H9 (cell line): Measurements from ENCODE around the gene FMO4. TPM values are rescaled to one million over a fixed set of nuclear protein-coding genes. Genes with fewer than 3 reads are reported as not detected.

Experiments used
- DNase-seq: peaks from one replicate; pipeline ENCODE4 v3.0.0-alpha.2; 2017
- H2AFZ ChIP-seq: one replicate; pipeline ENCODE4 v1.6.1; 2013; ENCODE audit warnings: mild to moderate bottlenecking, low read length, control low read depth, moderate library complexity
- H2AK5ac ChIP-seq: 2 replicates; pipeline ENCODE4 v1.6.1; 2013; ENCODE audit warnings: low read length, control low read depth, mixed read lengths; ENCODE audit not compliant: insufficient read length
- H2BK120ac ChIP-seq: one replicate; pipeline ENCODE4 v1.6.1; 2013; ENCODE audit warnings: low read depth, mild to moderate bottlenecking, low read length, control low read depth, inconsistent platforms; ENCODE audit not compliant: poor library complexity, severe bottlenecking
- H2BK12ac ChIP-seq: 2 replicates; pipeline ENCODE4 v1.6.1; 2013; ENCODE audit warnings: low read length, control low read depth, mixed read lengths, low read depth; ENCODE audit not compliant: insufficient read length
- H2BK15ac ChIP-seq: 2 replicates; pipeline ENCODE4 v1.6.1; 2013; ENCODE audit warnings: low read depth, low read length, control low read depth
- H2BK20ac ChIP-seq: one replicate; pipeline ENCODE4 v1.6.1; 2013; ENCODE audit warnings: low read depth, mild to moderate bottlenecking, low read length, control low read depth, inconsistent platforms; ENCODE audit not compliant: poor library complexity, severe bottlenecking
- H2BK5ac ChIP-seq: 2 replicates; pipeline ENCODE4 v1.6.1; 2013; ENCODE audit warnings: low read length, control low read depth, mixed read lengths; ENCODE audit not compliant: insufficient read length
- H3K14ac ChIP-seq: 2 replicates; pipeline ENCODE4 v1.6.1; 2013; ENCODE audit warnings: low read length, control low read depth; ENCODE audit not compliant: insufficient read depth
- H3K18ac ChIP-seq: 2 replicates; pipeline ENCODE4 v1.6.1; 2013; ENCODE audit warnings: low read depth, mild to moderate bottlenecking, mixed read lengths, low read length, control low read depth; ENCODE audit not compliant: insufficient read length
- H3K23ac ChIP-seq: 2 replicates; pipeline ENCODE4 v1.6.1; 2013; ENCODE audit warnings: low read length, control low read depth, mixed read lengths, low read depth; ENCODE audit not compliant: insufficient read length
- H3K23me2 ChIP-seq: 2 replicates; pipeline ENCODE4 v1.6.1; 2013; ENCODE audit warnings: low read depth, mild to moderate bottlenecking, mixed read lengths, low read length, control low read depth; ENCODE audit not compliant: insufficient read length, poor library complexity, severe bottlenecking
- H3K27ac ChIP-seq: 2 replicates; pipeline ENCODE4 v1.5.1; 2013; ENCODE audit warnings: low read length, control low read depth, mixed read lengths, low read depth; ENCODE audit not compliant: insufficient read length
- H3K27me3 ChIP-seq: 2 replicates; pipeline ENCODE4 v1.6.1; 2013; ENCODE audit warnings: low read length, control low read depth, inconsistent platforms; ENCODE audit not compliant: insufficient read depth
- H3K4ac ChIP-seq: 2 replicates; pipeline ENCODE4 v1.6.1; 2013; ENCODE audit warnings: low read depth, mild to moderate bottlenecking, control low read depth, inconsistent platforms, low read length, moderate library complexity
- H3K4me1 ChIP-seq: 2 replicates; pipeline ENCODE4 v1.6.1; 2013; ENCODE audit warnings: low read length, control low read depth, inconsistent platforms; ENCODE audit not compliant: insufficient read depth
- H3K4me2 ChIP-seq: 2 replicates; pipeline ENCODE4 v1.6.1; 2013; ENCODE audit warnings: low read length, control low read depth, mixed read lengths; ENCODE audit not compliant: insufficient read length, insufficient read depth
- H3K56ac ChIP-seq: 2 replicates; pipeline ENCODE4 v1.6.1; 2013; ENCODE audit warnings: low read depth, mild to moderate bottlenecking, mixed read lengths, low read length, control low read depth; ENCODE audit not compliant: insufficient read length
- H3K79me1 ChIP-seq: 2 replicates; pipeline ENCODE4 v1.6.1; 2013; ENCODE audit warnings: low read depth, mild to moderate bottlenecking, moderate library complexity, low read length, control low read depth, inconsistent platforms; ENCODE audit not compliant: insufficient read depth, poor library complexity, severe bottlenecking
- H3K79me2 ChIP-seq: 2 replicates; pipeline ENCODE4 v1.6.1; 2013; ENCODE audit warnings: low read length, control low read depth, inconsistent platforms; ENCODE audit not compliant: insufficient read depth
- H3K9ac ChIP-seq: 2 replicates; pipeline ENCODE4 v1.6.1; 2013; ENCODE audit warnings: low read length, control low read depth, mixed read lengths; ENCODE audit not compliant: insufficient read length; ENCODE audit errors: extremely low read depth
- H3K9me3 ChIP-seq: one replicate; pipeline ENCODE4 v1.6.1; 2013; ENCODE audit warnings: low read depth, low read length, inconsistent platforms; ENCODE audit not compliant: control insufficient read depth
- H3T11ph ChIP-seq: one replicate; pipeline ENCODE4 v1.6.1; 2013; ENCODE audit warnings: mild to moderate bottlenecking, low read length, control low read depth, inconsistent platforms
- H4K20me1 ChIP-seq: one replicate; pipeline ENCODE4 v1.6.1; 2013; ENCODE audit not compliant: control insufficient read depth, insufficient read length, insufficient read depth
- H4K5ac ChIP-seq: 2 replicates; pipeline ENCODE4 v1.6.1; 2013; ENCODE audit warnings: low read depth, mild to moderate bottlenecking, mixed read lengths, low read length, control low read depth; ENCODE audit not compliant: insufficient read length
- H4K8ac ChIP-seq: replicated peaks from 2 replicates; pipeline ENCODE4 v1.6.1; 2013; ENCODE audit warnings: low read length, control low read depth, mixed read lengths, low read depth; ENCODE audit not compliant: insufficient read length
- H4K91ac ChIP-seq: 2 replicates; pipeline ENCODE4 v1.6.1; 2013; ENCODE audit warnings: low read depth, mild to moderate bottlenecking, moderate library complexity, mixed read lengths, low read length, control low read depth; ENCODE audit not compliant: insufficient read length
- H3K27ac Mint-ChIP-seq, 3 experiments: 2 replicates in 2 of 3; 3 replicates in 1 of 3; pipeline ENCODE4 v1.8.0; 2020 to 2021; ENCODE audit warnings: mixed read lengths in 3 of 3, mild to moderate bottlenecking in 1 of 3, moderate library complexity in 1 of 3
- H3K27me3 Mint-ChIP-seq: 2 replicates; pipeline ENCODE4 v1.8.0; 2021; ENCODE audit warnings: low read depth, mild to moderate bottlenecking, moderate library complexity, mixed read lengths
- H3K36me3 Mint-ChIP-seq, 3 experiments: 2 replicates in 2 of 3; 3 replicates in 1 of 3; pipeline ENCODE4 v1.8.0; 2020 to 2021; ENCODE audit warnings: low read depth in 3 of 3, mixed read lengths in 3 of 3; ENCODE audit not compliant: insufficient read depth in 1 of 3
- H3K4me1 Mint-ChIP-seq, 2 experiments: 2 replicates each; pipeline ENCODE4 v1.8.0; 2020; ENCODE audit warnings: mixed read lengths in 2 of 2
- H3K4me3 Mint-ChIP-seq, 2 experiments: 2 replicates in 1 of 2; 3 replicates in 1 of 2; pipeline ENCODE4 v1.8.0; 2020 to 2021; ENCODE audit warnings: mild to moderate bottlenecking in 2 of 2, mixed read lengths in 2 of 2, moderate library complexity in 1 of 2
- H3K9me3 Mint-ChIP-seq, 2 experiments: 2 replicates in 1 of 2; 3 replicates in 1 of 2; pipeline ENCODE4 v1.8.0; 2020; ENCODE audit warnings: mild to moderate bottlenecking in 2 of 2, mixed read lengths in 2 of 2, moderate library complexity in 1 of 2
- CTCF ChIP-seq: fragments of 200-600 bp; sonication (generic); conservative IDR thresholded peaks from 3 replicates; pipeline ENCODE4 v1.8.0; 2021; ENCODE audit warnings: antibody characterized with exemption, mild to moderate bottlenecking
- total RNA-seq: library from RNA; stranded (reverse); gene quantifications from 2 replicates; pipeline ENCODE4 v1.2.1, GENCODE V29; 2021

FMO4 gene
- total RNA-seq, 1 experiment from 2014 or later: 1.8 TPM

DNA sequence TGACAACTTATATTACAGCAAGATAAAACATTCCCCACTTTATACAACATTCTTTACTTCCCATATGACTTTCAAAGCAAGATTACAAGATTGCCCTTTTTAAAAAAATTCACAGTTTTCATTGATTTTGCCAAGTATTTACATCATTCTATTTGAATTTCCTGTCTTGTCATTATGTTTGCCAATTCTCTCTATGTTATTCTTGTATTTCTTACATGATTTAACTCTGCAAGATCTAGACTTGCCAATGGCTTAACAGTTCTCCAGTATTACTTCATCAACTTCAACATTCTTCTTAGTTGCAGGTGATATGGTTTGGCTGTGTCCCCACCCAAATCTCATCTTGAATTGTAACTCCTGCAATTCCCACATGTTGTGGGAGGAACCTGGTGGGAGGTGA, 31.6 kb downstream of the FMO4 start:
- no peak overlapping the region for H3K4me3 Mint-ChIP-seq
- no peak for TF ChIP-seq CTCF
- no peak overlapping the region for H2BK20ac ChIP-seq
- H4K5ac ChIP-seq: no peak overlapping the region
- H3K79me1 ChIP-seq: no peaks in the 10 kb centered on the region
- H3K36me3 Mint-ChIP-seq: peaks cover 0 to 2% (median 2%) of the 10 kb centered on the region in 3 experiments; a peak in 4 of 7 replicates
- H4K20me1 ChIP-seq: no peaks in the 10 kb centered on the region
- H3K4me2 ChIP-seq: no peak overlapping the region
- H3K27ac Mint-ChIP-seq: no peak overlapping the region
- H2AFZ ChIP-seq: no peak overlapping the region
- no peak overlapping the region for H3K14ac ChIP-seq
- H3K18ac ChIP-seq: no peak overlapping the region
- H3K4ac ChIP-seq: no peak overlapping the region
- H3T11ph ChIP-seq: no peak overlapping the region
- no peaks in the 10 kb centered on the region for H3K23me2 ChIP-seq
- H2BK15ac ChIP-seq: no peak overlapping the region
- no peaks in the 10 kb centered on the region for H3K27me3 Mint-ChIP-seq
- H3K79me2 ChIP-seq: no peaks in the 10 kb centered on the region
- no peaks in the 10 kb centered on the region for H3K4me1 ChIP-seq
- H2AK5ac ChIP-seq: no peak overlapping the region
- no peak overlapping the region for H3K56ac ChIP-seq
- H2BK120ac ChIP-seq: no peak overlapping the region
- no peak overlapping the region for H2BK12ac ChIP-seq
- no peak for DNase-seq
- H3K9me3 ChIP-seq: no peaks in the 10 kb centered on the region
- no peak overlapping the region for H3K27ac ChIP-seq
- H2BK5ac ChIP-seq: no peak overlapping the region
- peaks cover 0 to 9% of the 10 kb centered on the region in 2 experiments; a peak in 3 of 5 replicates for H3K9me3 Mint-ChIP-seq
- H4K91ac ChIP-seq: no peak overlapping the region
- H4K8ac ChIP-seq: no peak overlapping the region
- no peaks in the 10 kb centered on the region for H3K4me1 Mint-ChIP-seq
- H3K27me3 ChIP-seq: no peaks in the 10 kb centered on the region
- H3K23ac ChIP-seq: no peak overlapping the region
- no peak overlapping the region for H3K9ac ChIP-seq
